ENCODE results near the gene OR4X1.

- TF ChIP-seq EP300 (IDR thresholded peaks at IDR 0.05) (no peak), CTCF (IDR thresholded peaks at IDR 0.05) (no peak), POLR2AphosphoS5 (IDR thresholded peaks at IDR 0.05) (no peak), POLR2A (IDR thresholded peaks at IDR 0.05) (no peak)
Observed at GRCh38 chr11:48216510-48216909, 47.2 kb upstream of the OR4X1 start, which contains the start of gene OR4B1.
